Measurements from ENCODE around the gene COX19. TPM values are rescaled to one million over a fixed set of nuclear protein-coding genes. Genes with fewer than 3 reads are reported as not detected.

Gene COX19
- total RNA-seq, 6 experiments from 2014 or later, result 5.6 to 7.6 (median 6.5) TPM

DNA sequence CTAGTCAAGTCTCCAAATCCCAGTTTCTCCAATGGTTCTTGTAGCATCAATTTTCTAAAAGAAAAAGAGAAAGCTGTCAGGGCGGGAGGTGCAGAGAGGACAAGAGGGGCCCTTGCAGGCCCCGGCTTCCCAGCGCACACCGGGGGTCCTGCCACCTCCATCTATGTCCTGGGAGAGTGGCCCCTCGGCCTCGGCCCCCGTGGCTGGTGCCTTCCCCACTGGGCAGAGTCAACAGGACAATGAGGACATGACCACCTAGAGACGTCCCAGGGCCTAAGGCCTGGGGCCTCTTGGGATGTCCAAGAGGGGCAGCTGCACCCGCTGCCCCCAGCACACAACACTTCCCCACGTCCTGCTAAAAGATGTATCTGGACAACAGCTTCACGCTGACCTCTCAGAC, 5.9 kb downstream of the COX19 start:
- TF ChIP-seq, protein P1, sequence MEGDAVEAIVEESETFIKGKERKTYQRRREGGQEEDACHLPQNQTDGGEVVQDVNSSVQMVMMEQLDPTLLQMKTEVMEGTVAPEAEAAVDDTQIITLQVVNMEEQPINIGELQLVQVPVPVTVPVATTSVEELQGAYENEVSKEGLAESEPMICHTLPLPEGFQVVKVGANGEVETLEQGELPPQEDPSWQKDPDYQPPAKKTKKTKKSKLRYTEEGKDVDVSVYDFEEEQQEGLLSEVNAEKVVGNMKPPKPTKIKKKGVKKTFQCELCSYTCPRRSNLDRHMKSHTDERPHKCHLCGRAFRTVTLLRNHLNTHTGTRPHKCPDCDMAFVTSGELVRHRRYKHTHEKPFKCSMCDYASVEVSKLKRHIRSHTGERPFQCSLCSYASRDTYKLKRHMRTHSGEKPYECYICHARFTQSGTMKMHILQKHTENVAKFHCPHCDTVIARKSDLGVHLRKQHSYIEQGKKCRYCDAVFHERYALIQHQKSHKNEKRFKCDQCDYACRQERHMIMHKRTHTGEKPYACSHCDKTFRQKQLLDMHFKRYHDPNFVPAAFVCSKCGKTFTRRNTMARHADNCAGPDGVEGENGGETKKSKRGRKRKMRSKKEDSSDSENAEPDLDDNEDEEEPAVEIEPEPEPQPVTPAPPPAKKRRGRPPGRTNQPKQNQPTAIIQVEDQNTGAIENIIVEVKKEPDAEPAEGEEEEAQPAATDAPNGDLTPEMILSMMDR (IDR thresholded peaks at IDR 0.05), result no peak
- Mint-ChIP-seq H3K36me3 (ENCODE audit: low read depth) (peaks cover 25% of the 10 kb centered on the region), H3K27ac (no peak overlapping the region), H3K4me3 (no peak overlapping the region), H3K27me3 (ENCODE audit: insufficient read depth) (no peaks in the 10 kb centered on the region; the same call in none of the 2 replicates), H3K4me1 (ENCODE audit: low read depth) (peaks cover 5% of the 10 kb centered on the region), H3K9me3 (no peaks in the 10 kb centered on the region)
- DNase-seq, result no peak

DNA sequence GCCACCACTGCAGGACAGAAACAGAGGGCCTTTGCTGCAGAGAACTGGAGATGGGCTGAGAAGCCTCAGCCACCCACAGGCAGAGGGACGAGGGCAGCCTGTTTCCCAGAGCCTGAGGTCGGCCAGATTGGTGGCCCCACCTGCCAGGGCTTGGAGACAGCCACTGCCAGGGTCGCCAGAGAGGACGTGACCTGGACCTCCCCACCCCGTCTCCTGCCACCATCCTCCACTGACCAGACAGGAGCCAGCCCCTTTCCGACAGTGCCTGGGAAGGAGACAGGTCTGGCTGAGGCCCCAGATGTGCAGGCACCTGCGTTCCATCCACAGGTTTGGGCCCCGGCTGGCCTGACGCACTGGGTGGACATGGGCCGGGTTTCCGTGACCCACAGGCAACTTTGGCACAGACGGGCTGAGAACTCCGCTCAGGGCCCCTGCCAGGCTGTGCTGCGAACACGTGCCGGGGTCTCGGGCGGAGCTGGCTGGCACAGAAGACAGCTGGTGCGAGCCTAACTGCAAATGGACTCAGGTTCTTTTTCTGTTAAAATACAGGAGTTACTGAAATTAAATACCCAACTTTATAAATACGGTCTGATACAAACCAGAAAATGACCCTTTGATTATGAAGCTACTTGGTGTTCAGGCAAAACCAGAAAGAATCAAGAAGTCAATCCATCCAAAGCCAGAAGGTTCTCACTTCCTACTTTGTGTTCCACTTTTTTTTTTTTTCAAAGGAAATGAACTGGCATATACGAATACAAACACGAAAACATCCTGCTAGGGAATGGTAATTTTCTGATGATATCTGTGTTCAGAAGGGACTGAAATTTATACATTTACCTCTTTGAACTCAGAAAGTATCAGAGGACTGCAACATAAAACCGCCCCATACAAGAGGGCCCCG, 6.9 kb downstream of the COX19 start:
- Mint-ChIP-seq H3K27me3 (ENCODE audit: insufficient read depth) (peaks cover 3% of the 10 kb centered on the region), H3K4me3 (no peak overlapping the region), H3K27ac (no peak overlapping the region), H3K9me3 (no peaks in the 10 kb centered on the region), H3K4me1 (ENCODE audit: low read depth) (peaks cover 5% of the 10 kb centered on the region), H3K36me3 (ENCODE audit: low read depth) (peaks cover 25% of the 10 kb centered on the region)
- TF ChIP-seq, protein P1 (IDR thresholded peaks at IDR 0.05), result no peak
- no peak for DNase-seq

DNA sequence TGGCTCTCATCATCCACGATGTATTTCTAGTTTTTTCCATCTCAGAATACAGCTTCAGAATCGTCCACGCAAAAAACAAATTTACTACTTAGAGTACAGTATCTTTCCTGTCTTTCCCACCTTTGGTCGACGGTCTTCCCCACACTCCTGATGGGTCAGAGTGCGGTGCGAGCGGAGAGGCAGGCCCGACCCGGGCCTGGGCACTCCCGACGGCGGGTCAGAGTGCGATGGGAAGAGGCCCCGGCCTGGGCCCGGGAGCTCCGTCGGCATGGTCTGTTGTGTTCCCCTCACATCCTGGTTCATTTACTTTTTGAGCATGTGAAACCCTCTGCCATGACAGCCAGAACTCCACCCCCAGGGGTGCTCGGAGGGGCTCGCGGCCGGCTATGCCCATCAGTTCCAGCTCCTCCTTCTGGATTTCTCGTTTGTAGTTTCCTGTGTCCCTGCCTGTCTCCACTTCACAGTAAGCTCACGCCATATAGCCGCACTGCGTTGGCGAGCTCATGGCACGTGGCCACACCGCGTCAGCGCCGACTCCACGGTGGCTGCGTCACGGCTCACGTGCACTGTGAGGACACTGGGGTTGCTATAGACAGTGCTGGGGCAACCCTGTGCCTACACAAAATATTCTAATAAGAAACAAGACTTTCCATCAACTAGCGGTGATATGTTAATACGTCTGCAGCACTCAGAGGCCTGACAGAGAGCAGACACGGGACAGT, 7.8 kb downstream of the COX19 start:
- Mint-ChIP-seq H3K4me3 (no peak overlapping the region), H3K9me3 (no peaks in the 10 kb centered on the region), H3K36me3 (ENCODE audit: low read depth) (peaks cover 25% of the 10 kb centered on the region), H3K4me1 (ENCODE audit: low read depth) (peaks cover 5% of the 10 kb centered on the region), H3K27ac (no peak overlapping the region; the same call in 1 of the 2 replicates), H3K27me3 (ENCODE audit: insufficient read depth) (peaks cover 3% of the 10 kb centered on the region)
- TF ChIP-seq, protein P1 (IDR thresholded peaks at IDR 0.05), result no peak
- DNase-seq, result no peak

DNA sequence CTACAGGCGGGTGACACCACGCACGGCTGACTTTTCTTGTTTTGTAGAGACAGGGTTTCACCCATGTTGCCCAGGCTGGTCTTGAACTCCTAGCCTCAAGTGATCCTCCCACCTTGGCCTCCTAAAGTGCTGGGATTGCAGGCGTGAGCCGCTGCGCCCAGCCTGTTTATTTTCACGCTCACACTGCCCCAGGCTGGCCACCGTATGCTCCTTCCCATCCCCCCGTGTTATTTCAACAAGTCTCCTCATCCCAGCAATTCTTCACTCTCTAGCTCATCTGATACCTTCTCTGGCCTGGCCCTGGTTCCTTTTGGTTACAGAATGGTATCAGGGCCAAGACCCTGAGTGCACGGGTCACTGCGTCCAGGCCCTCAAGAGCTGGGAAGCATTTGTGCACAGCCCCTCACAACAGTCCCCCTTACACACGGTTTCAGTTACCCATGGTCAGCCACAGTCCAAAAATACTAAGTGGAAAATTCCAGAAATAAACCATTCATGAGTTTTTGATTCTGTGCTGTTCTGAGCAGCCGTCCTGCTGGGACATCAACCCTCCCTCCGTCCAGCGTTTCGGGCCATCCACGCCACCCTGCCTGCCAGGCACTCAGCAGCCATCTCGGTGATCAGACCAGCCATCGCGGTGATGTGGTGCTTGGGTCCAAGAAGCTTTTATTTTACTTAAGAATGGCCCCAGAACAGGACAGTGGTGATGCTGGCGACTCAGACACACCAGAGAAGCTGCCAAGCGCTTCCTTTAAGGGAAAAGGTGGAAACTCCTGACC, 8.9 kb downstream of the COX19 start:
- TF ChIP-seq, protein P1 (IDR thresholded peaks at IDR 0.05), result no peak
- Mint-ChIP-seq H3K36me3 (ENCODE audit: low read depth) (peaks cover 21% of the 10 kb centered on the region), H3K27ac (no peak overlapping the region), H3K4me1 (ENCODE audit: low read depth) (peaks cover 5% of the 10 kb centered on the region), H3K9me3 (no peaks in the 10 kb centered on the region), H3K27me3 (ENCODE audit: insufficient read depth) (peaks cover 5% of the 10 kb centered on the region), H3K4me3 (no peak overlapping the region)
- no peak for DNase-seq
